A549 (cell line): ENCODE data around the gene SPDYC. TPM values are rescaled to one million over a fixed set of nuclear protein-coding genes. Genes with fewer than 3 reads are reported as not detected.

ENCODE experiments used
- ATAC-seq, 2 experiments: fragments of 200-7000 bp in 1 of 2; fragments of >200 bp in 1 of 2; cut with Nextera tagmentation in 1 of 2; cut with Tn5 transposase in 1 of 2; 3 replicates each; pipeline versions ENCODE4 v1.8.0 to v1.9.1; 2018 to 2020; ENCODE audit warnings: mild to moderate bottlenecking in 1 of 2, moderate library complexity in 1 of 2
- CTCF ChIA-PET: fragments of 300-600 bp; sonication (Branson Sonifier 250); formaldehyde crosslinking; extraction: SDS; loops from one replicate; lab custom pipeline; 2021; ENCODE audit warnings: antibody characterized with exemption, inconsistent platforms; lab: Yijun Ruan, JAX
- POLR2A ChIA-PET: fragments of 350-600 bp; formaldehyde crosslinking; extraction: SDS; loops from one replicate; lab custom pipeline; 2021; ENCODE audit warnings: antibody characterized with exemption, inconsistent platforms; lab: Yijun Ruan, JAX
- DNase-seq, 2 experiments: peaks; one replicate each; pipeline versions ENCODE4 v3.0.0 to v3.0.0-alpha.2; 2011 to 2016; ENCODE audit warnings: low read depth in 1 of 2, low spot score in 1 of 2
- FAIRE-seq: peaks from 2 replicates; lab custom pipeline; 2011; peaks lifted over from hg19 to GRCh38; lab: Jason Lieb, UNC
- H3K27ac ChIP-seq, 2 experiments: fragments of >200 bp; sonication (Bioruptor Twin); formaldehyde crosslinking; 3 replicates each; pipeline ENCODE4 v1.5.1; 2016 to 2017
- H3K4me1 ChIP-seq: fragments of >200 bp; sonication (Bioruptor Twin); formaldehyde crosslinking; 3 replicates; pipeline ENCODE4 v1.6.1; 2016
- H3K4me2 ChIP-seq: fragments of >200 bp; sonication (Bioruptor Twin); formaldehyde crosslinking; 3 replicates; pipeline ENCODE4 v1.6.1; 2016
- H3K4me3 ChIP-seq: fragments of >200 bp; sonication (Bioruptor Twin); formaldehyde crosslinking; 3 replicates; pipeline ENCODE4 v1.5.1; 2016
- H3K9me3 ChIP-seq: fragments of >200 bp; sonication (Bioruptor Twin); formaldehyde crosslinking; 3 replicates; pipeline ENCODE4 v1.6.1; 2016
- BCL3 ChIP-seq: fragments of >200 bp; sonication (Bioruptor Twin); formaldehyde crosslinking; IDR thresholded peaks from 3 replicates; pipeline ENCODE4 v1.6.1; 2016
- BHLHE40 ChIP-seq: IDR thresholded peaks from 2 replicates; pipeline ENCODE4 v1.6.1; 2012; ENCODE audit warnings: low read depth, low read length, inconsistent platforms
- CHD4 ChIP-seq: fragments of 200-600 bp; sonication (generic); IDR thresholded peaks from 2 replicates; pipeline ENCODE4 v1.6.1; 2016; ENCODE audit warnings: antibody characterized with exemption, mild to moderate bottlenecking, borderline replicate concordance
- CTCF ChIP-seq: fragments of >200 bp; sonication (Bioruptor Twin); formaldehyde crosslinking; IDR thresholded peaks from 3 replicates; pipeline ENCODE4 v1.5.1; 2016
- EHF ChIP-seq: fragments of 250-450 bp; sonication (Bioruptor Pico); IDR thresholded peaks from 2 replicates; pipeline ENCODE4 v1.5.0; 2020; ENCODE audit warnings: mild to moderate bottlenecking
- EHMT2 ChIP-seq: fragments of 200-600 bp; sonication (generic); IDR thresholded peaks from 2 replicates; pipeline ENCODE4 v1.6.1; 2016; ENCODE audit warnings: antibody characterized with exemption, low read depth, mild to moderate bottlenecking, moderate library complexity
- ELK1 ChIP-seq: fragments of 150-350 bp; IDR thresholded peaks from 2 replicates; pipeline ENCODE4 v1.6.1; 2014; ENCODE audit warnings: low read depth, mild to moderate bottlenecking, low read length
- ESRRA ChIP-seq: fragments of 150-350 bp; IDR thresholded peaks from 2 replicates; pipeline ENCODE4 v1.6.1; 2014; ENCODE audit warnings: mild to moderate bottlenecking, low read length, borderline replicate concordance
- FOXS1 ChIP-seq: fragments of 250-450 bp; sonication (Bioruptor Pico); IDR thresholded peaks from 2 replicates; pipeline ENCODE4 v1.5.0; 2020; ENCODE audit warnings: mild to moderate bottlenecking, moderate library complexity
- HOXA7 ChIP-seq: fragments of 250-450 bp; sonication (Bioruptor Pico); IDR thresholded peaks from 2 replicates; pipeline ENCODE4 v1.5.0; 2020; ENCODE audit warnings: mild to moderate bottlenecking, moderate library complexity
- HOXB13 ChIP-seq: fragments of 250-450 bp; sonication (Bioruptor Pico); IDR thresholded peaks from 2 replicates; pipeline ENCODE4 v1.5.0; 2020; ENCODE audit warnings: low read depth, mild to moderate bottlenecking, moderate library complexity
- KDM1A ChIP-seq: fragments of 200-600 bp; sonication (generic); IDR thresholded peaks from 2 replicates; pipeline ENCODE4 v1.6.1; 2016; ENCODE audit warnings: low read depth, mild to moderate bottlenecking
- MAX ChIP-seq: IDR thresholded peaks from 2 replicates; pipeline ENCODE4 v1.6.1; 2012
- NFE2L2 ChIP-seq: fragments of 150-350 bp; conservative IDR thresholded peaks from 2 replicates; pipeline ENCODE4 v1.6.1; 2014; ENCODE audit warnings: low read length
- NR3C1 ChIP-seq: fragments of >200 bp; sonication (Bioruptor Twin); formaldehyde crosslinking; IDR thresholded peaks from 3 replicates; pipeline ENCODE4 v1.6.1; 2017
- PBX3 ChIP-seq: IDR thresholded peaks from 2 replicates; pipeline ENCODE4 v1.6.1; 2012
- POLR2A ChIP-seq: IDR thresholded peaks from 2 replicates; pipeline ENCODE4 v1.6.1; 2012; ENCODE audit warnings: mild to moderate bottlenecking, low read length
- POLR2AphosphoS2 ChIP-seq: conservative IDR thresholded peaks from 2 replicates; pipeline ENCODE4 v1.6.1; 2012; ENCODE audit warnings: low read length, improper control_type of control experiment, inconsistent platforms
- RAD21 ChIP-seq, 2 experiments: fragments of >200 bp in 1 of 2; sonication (Bioruptor Twin) in 1 of 2; formaldehyde crosslinking in 1 of 2; IDR thresholded peaks in 1 of 2; conservative IDR thresholded peaks in 1 of 2; 2 replicates in 1 of 2; 3 replicates in 1 of 2; pipeline ENCODE4 v1.6.1; 2012 to 2018; ENCODE audit warnings: inconsistent platforms in 1 of 2
- RCOR1 ChIP-seq: fragments of 150-350 bp; IDR thresholded peaks from 2 replicates; pipeline ENCODE4 v1.6.1; 2014; ENCODE audit warnings: antibody characterized with exemption, low read length, low read depth
- SMC3 ChIP-seq: fragments of >200 bp; sonication (Bioruptor Twin); formaldehyde crosslinking; IDR thresholded peaks from 3 replicates; pipeline ENCODE4 v1.6.1; 2018; ENCODE audit warnings: inconsistent platforms
- SREBF2 ChIP-seq: fragments of 450-650 bp; IDR thresholded peaks from 2 replicates; pipeline ENCODE4 v1.6.1; 2014; ENCODE audit warnings: mild to moderate bottlenecking, moderate library complexity
- TFCP2L1 ChIP-seq: fragments of 250-450 bp; sonication (Bioruptor Pico); IDR thresholded peaks from 2 replicates; pipeline ENCODE4 v1.5.0; 2021; ENCODE audit warnings: mild to moderate bottlenecking
- ZC3H11A ChIP-seq: fragments of 450-650 bp; IDR thresholded peaks from 2 replicates; pipeline ENCODE4 v1.6.1; 2014; ENCODE audit warnings: antibody characterized with exemption, mild to moderate bottlenecking
- ZFP36 ChIP-seq: fragments of 450-650 bp; IDR thresholded peaks from 2 replicates; pipeline ENCODE4 v1.6.1; 2014; ENCODE audit warnings: borderline replicate concordance; ENCODE audit not compliant: partially characterized antibody
- ZSCAN20 ChIP-seq: fragments of 250-450 bp; sonication (Bioruptor Pico); IDR thresholded peaks from 2 replicates; pipeline ENCODE4 v1.8.0; 2022; ENCODE audit warnings: mild to moderate bottlenecking, moderate library complexity
- WGBS: methylation state at CpG from one replicate; pipeline ENCODE4 v1.1.6; 2017; ENCODE audit errors: missing lambda C conversion rate; 5-methylcytosine and 5-hydroxymethylcytosine counted together
- polyA plus RNA-seq, 4 experiments: library from polyadenylated mRNA; depleted of rRNA in 3 of 4; stranded (reverse); fragments of >200 nt; fragmentation: RNase III in 1 of 4; extraction: RNeasy Plus Mini Kit Qiagen cat#74134 plus additional on column Dnase treatment in 1 of 4; gene quantifications; 2 replicates in 3 of 4; 3 replicates in 1 of 4; pipeline ENCODE4 v1.2.3, GENCODE V29; 2011 to 2017

Gene SPDYC
- polyA plus RNA-seq, 2 of the 4 experiments (the other 2 are of a cell fraction) = not detected

GRCh38 chr11:65204646-65205601 lies 34.9 kb downstream of the SPDYC start:
- no peak overlapping the region for H3K27ac ChIP-seq
- DNase-seq (peak; percentile 48 to 81), ATAC-seq (peak; percentile 69 to 88; a peak in 5 of 6 replicates), FAIRE-seq (no peak)
- no peaks in the 10 kb centered on the region for H3K4me1 ChIP-seq
- WGBS = 68% methylated on average over 30 of the region's 38 CpGs
- no peak for TF ChIP-seq POLR2AphosphoS2
- peak; percentile 73 to 75 for TF ChIP-seq RAD21 (conservative IDR thresholded peaks at IDR 0.05 in 1 of 2, IDR thresholded peaks at IDR 0.05 in 1 of 2)
- peak; percentile 94 for TF ChIP-seq CTCF
- TF ChIP-seq SMC3 = peak; percentile 67
- no peak overlapping the region for H3K4me2 ChIP-seq
- POLR2A ChIA-PET = no interaction called here
- no peaks in the 10 kb centered on the region for H3K9me3 ChIP-seq
- no peak overlapping the region for H3K4me3 ChIP-seq
- CTCF ChIA-PET = interaction anchor here (0.6 to 5.3 kb wide), 38 partner anchors 9 to 306 kb away, joined by 3 to 81 read pairs (median 4); partner anchors contain the start of genes CAPN1, POLA2, SYVN1 and ZNHIT2

GRCh38 chr11:65205602-65205967 lies 35.6 kb downstream of the SPDYC start:
- ATAC-seq (no peak), DNase-seq (no peak), FAIRE-seq (no peak)
- WGBS = 65% methylated on average over 3 of the region's 3 CpGs
- ChIA-PET CTCF (interaction anchor here (0.6 to 5.3 kb wide), 29 partner anchors 9 to 147 kb away, joined by 3 to 81 read pairs (median 5); partner anchors contain the start of genes CAPN1, POLA2, SYVN1 and ZNHIT2), POLR2A (interaction anchor here (0.7 kb wide), 1 partner anchor 83 kb away, joined by 5 read pairs; the partner anchor contains the start of gene MRPL49)
- Histone ChIP-seq H3K9me3 (no peaks in the 10 kb centered on the region), H3K4me3 (no peak overlapping the region), H3K4me1 (no peaks in the 10 kb centered on the region), H3K27ac (no peak overlapping the region), H3K4me2 (no peak overlapping the region)
- TF ChIP-seq HOXA7 (no peak), FOXS1 (CRISPR knock-in tag) (no peak), POLR2AphosphoS2 (no peak), BCL3 (no peak), NFE2L2 (no peak), BHLHE40 (no peak), RCOR1 (no peak), EHMT2 (no peak), KDM1A (no peak), HOXB13 (CRISPR knock-in tag) (no peak)

- Histone ChIP-seq H3K4me3 (no peak overlapping the region), H3K4me1 (no peaks in the 10 kb centered on the region), H3K4me2 (no peak overlapping the region), H3K27ac (no peak overlapping the region), H3K9me3 (no peaks in the 10 kb centered on the region)
- FAIRE-seq = no peak
- TF ChIP-seq PBX3 = no peak
- no peak for TF ChIP-seq EHF
- TF ChIP-seq POLR2AphosphoS2 = no peak
- TF ChIP-seq NR3C1 = no peak
- TF ChIP-seq ELK1 = no peak
- TF ChIP-seq CHD4 = no peak
- TF ChIP-seq MAX = no peak
- TF ChIP-seq ZSCAN20 (CRISPR knock-in tag) = no peak
- TF ChIP-seq ZC3H11A = no peak
- no peak for TF ChIP-seq POLR2A
- no peak for TF ChIP-seq ESRRA
- TF ChIP-seq TFCP2L1 (CRISPR knock-in tag) = no peak
- no peak for TF ChIP-seq ZFP36
- no peak for TF ChIP-seq HOXA7
- no peak for TF ChIP-seq SREBF2
- ChIA-PET POLR2A (interaction anchor here (0.7 kb wide), 1 partner anchor 84 kb away, joined by 5 read pairs; the partner anchor contains the start of gene MRPL49), CTCF (interaction anchor here (0.8 to 5.3 kb wide), 11 partner anchors 9 to 123 kb away, joined by 3 to 81 read pairs (median 15); partner anchors contain the start of gene CAPN1)
- ATAC-seq = no peak
- 91% methylated on average over 17 of the region's 17 CpGs for WGBS
- DNase-seq = no peak
Observed at GRCh38 chr11:65206441-65206841, 36.4 kb downstream of the SPDYC start.
